Fibroblast of mammary gland (primary cell): ENCODE results near the gene PHB1.

Source experiments
- DNase-seq: peaks from one replicate; pipeline ENCODE4 v3.0.0-alpha.2; 2010; ENCODE audit warnings: low read depth
- H3K4me3 ChIP-seq: 2 replicates; pipeline ENCODE4 v1.5.1; 2011; ENCODE audit warnings: low read depth, mild to moderate bottlenecking, low read length, moderate library complexity; ENCODE audit not compliant: control insufficient read depth
- TF ChIP-seq, protein P1 (sequence below): conservative IDR thresholded peaks from 2 replicates; pipeline ENCODE4 v1.5.1; 2011; ENCODE audit warnings: low read depth, low read length, inconsistent platforms; ENCODE audit not compliant: control insufficient read depth, insufficient read depth

PHB1 gene

DNA sequence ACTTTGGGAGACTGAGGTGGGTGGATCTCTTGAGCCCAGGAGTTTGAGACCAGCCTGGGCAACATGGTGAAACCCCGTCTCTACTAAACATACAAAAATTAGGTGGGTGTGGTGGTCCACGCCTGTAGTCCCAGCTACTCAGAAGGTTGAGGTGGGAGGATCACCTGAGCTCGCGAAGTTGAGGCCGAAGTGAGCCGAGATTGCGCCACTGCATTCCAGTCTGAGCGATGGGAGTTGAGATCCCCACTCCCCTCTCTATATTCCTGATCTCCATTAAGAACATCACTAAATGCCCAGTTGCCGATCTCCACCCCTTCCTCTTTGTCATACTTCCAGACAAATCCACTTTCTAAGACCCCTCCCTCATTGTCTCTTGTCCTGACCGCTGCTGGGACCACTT lies 28.3 kb downstream of the PHB1 start:
- TF ChIP-seq, protein P1, sequence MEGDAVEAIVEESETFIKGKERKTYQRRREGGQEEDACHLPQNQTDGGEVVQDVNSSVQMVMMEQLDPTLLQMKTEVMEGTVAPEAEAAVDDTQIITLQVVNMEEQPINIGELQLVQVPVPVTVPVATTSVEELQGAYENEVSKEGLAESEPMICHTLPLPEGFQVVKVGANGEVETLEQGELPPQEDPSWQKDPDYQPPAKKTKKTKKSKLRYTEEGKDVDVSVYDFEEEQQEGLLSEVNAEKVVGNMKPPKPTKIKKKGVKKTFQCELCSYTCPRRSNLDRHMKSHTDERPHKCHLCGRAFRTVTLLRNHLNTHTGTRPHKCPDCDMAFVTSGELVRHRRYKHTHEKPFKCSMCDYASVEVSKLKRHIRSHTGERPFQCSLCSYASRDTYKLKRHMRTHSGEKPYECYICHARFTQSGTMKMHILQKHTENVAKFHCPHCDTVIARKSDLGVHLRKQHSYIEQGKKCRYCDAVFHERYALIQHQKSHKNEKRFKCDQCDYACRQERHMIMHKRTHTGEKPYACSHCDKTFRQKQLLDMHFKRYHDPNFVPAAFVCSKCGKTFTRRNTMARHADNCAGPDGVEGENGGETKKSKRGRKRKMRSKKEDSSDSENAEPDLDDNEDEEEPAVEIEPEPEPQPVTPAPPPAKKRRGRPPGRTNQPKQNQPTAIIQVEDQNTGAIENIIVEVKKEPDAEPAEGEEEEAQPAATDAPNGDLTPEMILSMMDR = no peak
- DNase-seq = no peak
- H3K4me3 ChIP-seq = no peak overlapping the region

DNA sequence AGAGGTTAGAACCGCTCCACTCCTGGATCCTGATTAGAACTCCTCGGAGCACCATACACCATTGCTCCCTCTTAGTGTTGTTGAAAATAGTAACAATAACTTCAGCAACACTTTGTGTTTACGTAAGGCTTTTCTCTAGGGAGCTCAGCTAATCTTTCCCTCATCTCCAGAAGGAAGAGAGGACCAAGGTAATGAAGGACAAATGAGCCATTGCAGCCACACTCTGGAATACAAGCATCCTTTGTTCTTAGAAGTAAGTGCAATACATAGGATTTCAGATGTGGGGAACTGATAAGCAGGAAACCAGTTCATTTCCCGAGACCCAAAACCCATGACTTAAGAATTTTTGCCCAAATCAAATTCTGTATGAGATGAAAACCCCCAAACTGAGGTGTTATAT lies 29.7 kb downstream of the PHB1 start:
- no peak for DNase-seq
- TF ChIP-seq, protein P1 = no peak
- no peak overlapping the region for H3K4me3 ChIP-seq

DNA sequence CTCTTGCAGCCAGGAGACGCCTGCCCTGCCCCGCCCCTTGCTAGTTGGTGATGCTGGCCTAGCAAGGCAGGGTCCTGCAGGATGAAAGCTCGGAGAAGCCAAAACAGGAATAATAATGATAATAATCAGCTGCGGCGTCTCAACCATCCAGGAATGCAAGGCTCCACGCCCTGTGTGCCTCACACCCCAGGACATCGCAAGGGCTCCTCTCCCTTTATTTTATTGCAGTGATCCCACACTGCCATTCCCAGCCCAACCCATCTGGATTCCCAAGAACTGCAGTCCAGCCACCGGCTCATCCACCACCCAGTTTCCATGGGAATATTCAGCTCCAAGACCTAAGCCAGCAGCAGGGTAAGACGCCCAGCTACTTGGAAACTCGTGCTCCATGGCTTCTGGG lies 31.6 kb downstream of the PHB1 start:
- TF ChIP-seq, protein P1 = no peak
- DNase-seq = no peak
- no peak overlapping the region for H3K4me3 ChIP-seq

DNA sequence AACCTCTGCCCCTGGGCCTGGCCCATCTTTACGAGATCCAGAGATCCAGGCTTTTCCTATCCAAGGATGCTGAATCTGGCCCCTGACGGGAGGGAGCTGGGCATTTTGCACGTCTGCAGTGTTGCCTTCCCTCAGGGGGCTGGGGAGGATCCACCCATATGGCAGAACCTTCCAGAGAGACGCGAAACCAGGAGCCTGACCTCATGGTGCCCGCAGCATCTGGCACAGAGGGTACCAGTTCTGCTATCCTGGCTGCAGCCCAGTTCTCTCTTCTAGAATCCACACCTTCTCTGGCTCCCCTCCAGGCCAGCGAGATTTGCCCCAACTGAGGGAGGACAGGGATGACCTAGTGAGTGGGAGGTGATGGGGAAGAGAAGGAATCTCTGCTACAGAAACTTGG lies 32.1 kb downstream of the PHB1 start:
- TF ChIP-seq, protein P1 = no peak
- DNase-seq = no peak
- H3K4me3 ChIP-seq = no peak overlapping the region

DNA sequence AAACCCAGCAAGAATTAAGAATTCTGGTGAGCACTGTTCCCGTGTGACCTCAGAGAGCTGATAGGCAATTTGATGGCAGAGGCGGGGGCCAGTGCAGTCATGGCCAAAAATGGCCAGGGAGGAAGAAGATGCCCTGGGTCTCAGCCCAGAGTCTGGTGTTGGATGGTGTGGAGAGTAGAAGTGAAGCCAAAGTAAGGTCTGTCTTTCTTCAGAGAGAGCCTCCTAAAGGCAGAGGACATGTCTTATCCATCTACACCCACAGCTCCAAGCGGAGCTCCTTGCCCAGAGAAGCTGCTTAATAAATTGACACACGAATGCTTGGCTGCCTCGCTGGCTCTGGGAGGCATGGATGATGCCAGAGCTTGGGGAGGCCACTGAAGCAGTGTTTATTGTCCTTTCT lies 32.9 kb downstream of the PHB1 start:
- H3K4me3 ChIP-seq = no peak overlapping the region
- no peak for DNase-seq
- TF ChIP-seq, protein P1 = no peak

DNA sequence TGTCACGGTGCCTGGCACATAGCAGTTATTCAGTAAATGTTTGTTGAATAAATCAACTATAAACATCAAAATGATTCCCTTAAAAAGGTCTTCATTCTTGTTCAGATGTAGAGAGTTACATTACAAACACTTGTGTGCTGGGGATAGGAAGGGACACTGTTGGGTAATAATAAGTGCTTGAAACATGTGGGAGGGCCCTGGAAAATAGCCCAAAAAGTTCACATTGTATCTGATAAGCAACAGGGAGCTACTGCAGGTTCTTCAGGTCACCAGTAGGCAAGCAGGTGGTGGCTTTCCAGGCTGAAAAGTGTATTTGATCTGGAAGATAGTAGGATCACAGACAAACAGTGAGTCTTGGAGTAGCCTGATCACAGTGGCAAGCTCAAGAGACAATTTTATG lies 33.6 kb downstream of the PHB1 start:
- TF ChIP-seq, protein P1 = no peak
- H3K4me3 ChIP-seq = no peak overlapping the region
- DNase-seq = no peak

DNA sequence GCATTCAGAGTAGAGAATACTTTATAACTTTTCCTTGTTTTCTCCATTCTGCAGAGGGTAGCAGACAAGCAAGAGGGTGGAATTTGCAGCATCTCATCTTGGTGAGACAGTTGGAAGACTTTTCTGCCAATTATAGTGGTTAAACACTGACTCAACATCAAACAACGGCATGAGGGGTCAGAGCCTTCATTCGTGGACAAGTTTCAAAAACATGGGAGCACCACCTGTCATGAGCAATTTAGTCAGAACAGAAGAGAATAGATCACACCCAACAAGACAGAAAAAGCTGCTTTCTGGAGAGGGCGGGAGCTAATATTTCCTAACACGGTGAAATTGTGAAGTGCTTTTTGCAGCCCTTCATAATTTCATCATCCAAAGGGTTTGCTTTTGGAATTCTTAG lies 34.8 kb downstream of the PHB1 start:
- TF ChIP-seq, protein P1 = no peak
- DNase-seq = no peak
- H3K4me3 ChIP-seq = no peak overlapping the region
